GM04503 (cell line): ENCODE measurements around the gene PPP1CC.
"Not testable (repeated sequence)": the region's sequence is repeated elsewhere in the genome, so short reads cannot be mapped to it uniquely, and the experiment has no call there.

ENCODE experiments used
- DNase-seq: peaks from one replicate; pipeline ENCODE4 v3.0.0-alpha.2; 2012; ENCODE audit warnings: low read depth

Gene PPP1CC

GRCh38 chr12:110754101-110754793, 11.6 kb upstream of the PPP1CC start:
- no peak for DNase-seq

GRCh38 chr12:110750784-110751461, 8.2 kb upstream of the PPP1CC start:
- no peak for DNase-seq

- DNase-seq: no peak
These were observed 3.9 kb upstream of the PPP1CC start for GRCh38 chr12:110746550-110746949.

GRCh38 chr12:110745542-110746284, 3.0 kb upstream of the PPP1CC start:
- DNase-seq: no peak

GRCh38 chr12:110744601-110745264, 2.0 kb upstream of the PPP1CC start:
- DNase-seq: no peak

GRCh38 chr12:110744151-110744571, 1.5 kb upstream of the PPP1CC start:
- peak; percentile 44 for DNase-seq

GRCh38 chr12:110743571-110744093, 941 bp upstream of the PPP1CC start:
- no peak for DNase-seq

- DNase-seq: no peak
These were observed 484 bp downstream of the PPP1CC start for GRCh38 chr12:110742096-110742717.

- DNase-seq: no peak
These were observed 1.2 kb downstream of the PPP1CC start for GRCh38 chr12:110741341-110742095.

GRCh38 chr12:110739894-110740293, 2.8 kb downstream of the PPP1CC start:
- DNase-seq: no peak

- DNase-seq: no peak
These were observed 3.2 kb downstream of the PPP1CC start for GRCh38 chr12:110739488-110739887.

- DNase-seq: no peak
These were observed 5.2 kb downstream of the PPP1CC start for GRCh38 chr12:110737532-110737931.

- DNase-seq: not testable (repeated sequence)
These were observed 5.7 kb downstream of the PPP1CC start for GRCh38 chr12:110737016-110737415.

- DNase-seq: no peak
These were observed 8.8 kb downstream of the PPP1CC start for GRCh38 chr12:110733900-110734299.

- DNase-seq: no peak
These were observed 9.5 kb downstream of the PPP1CC start for GRCh38 chr12:110733089-110733715.

- DNase-seq: no peak
These were observed 10.1 kb downstream of the PPP1CC start for GRCh38 chr12:110732572-110732971.

- no peak for DNase-seq
These were observed 11.2 kb downstream of the PPP1CC start for GRCh38 chr12:110731479-110731878.

GRCh38 chr12:110728628-110729027, 14.1 kb downstream of the PPP1CC start:
- DNase-seq: no peak

- no peak for DNase-seq
These were observed 15.9 kb downstream of the PPP1CC start for GRCh38 chr12:110726708-110727369.

GRCh38 chr12:110726028-110726427, 16.7 kb downstream of the PPP1CC start:
- no peak for DNase-seq
